ENCODE data around the gene HSPBP1.

DNA sequence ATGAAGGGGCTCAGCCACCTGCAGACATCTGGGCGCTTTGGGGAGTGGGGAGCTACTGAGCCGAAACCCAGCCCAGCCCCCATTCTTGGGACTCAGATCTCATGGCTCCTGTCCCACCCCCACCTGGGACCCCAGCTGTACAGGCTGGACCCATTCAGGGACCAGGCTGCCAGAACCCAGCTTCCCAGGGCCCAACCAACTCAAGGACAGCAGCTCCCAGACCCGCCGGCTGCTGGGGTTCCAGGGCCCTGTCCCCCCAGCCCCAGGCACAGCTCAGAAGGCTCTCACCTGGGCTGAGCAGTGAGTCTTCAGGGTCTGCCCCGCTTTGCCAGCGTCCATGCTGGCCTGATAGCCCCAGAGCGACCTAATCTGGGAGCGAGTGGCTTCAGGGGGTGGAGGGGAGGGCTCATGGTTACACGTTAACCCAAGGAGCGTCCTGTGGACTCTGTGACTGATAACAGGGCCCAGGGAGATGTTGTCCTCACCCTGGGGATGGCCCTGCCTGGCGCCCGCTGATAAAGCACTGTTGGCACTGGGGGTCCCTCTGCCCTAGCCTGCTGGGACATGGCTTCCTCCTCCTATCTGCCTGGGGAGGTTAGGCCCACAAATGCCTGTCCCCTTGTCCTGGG lies 51.4 kb downstream of the HSPBP1 start, which contains the start of gene TMEM86B:
- TF ChIP-seq, protein P1, sequence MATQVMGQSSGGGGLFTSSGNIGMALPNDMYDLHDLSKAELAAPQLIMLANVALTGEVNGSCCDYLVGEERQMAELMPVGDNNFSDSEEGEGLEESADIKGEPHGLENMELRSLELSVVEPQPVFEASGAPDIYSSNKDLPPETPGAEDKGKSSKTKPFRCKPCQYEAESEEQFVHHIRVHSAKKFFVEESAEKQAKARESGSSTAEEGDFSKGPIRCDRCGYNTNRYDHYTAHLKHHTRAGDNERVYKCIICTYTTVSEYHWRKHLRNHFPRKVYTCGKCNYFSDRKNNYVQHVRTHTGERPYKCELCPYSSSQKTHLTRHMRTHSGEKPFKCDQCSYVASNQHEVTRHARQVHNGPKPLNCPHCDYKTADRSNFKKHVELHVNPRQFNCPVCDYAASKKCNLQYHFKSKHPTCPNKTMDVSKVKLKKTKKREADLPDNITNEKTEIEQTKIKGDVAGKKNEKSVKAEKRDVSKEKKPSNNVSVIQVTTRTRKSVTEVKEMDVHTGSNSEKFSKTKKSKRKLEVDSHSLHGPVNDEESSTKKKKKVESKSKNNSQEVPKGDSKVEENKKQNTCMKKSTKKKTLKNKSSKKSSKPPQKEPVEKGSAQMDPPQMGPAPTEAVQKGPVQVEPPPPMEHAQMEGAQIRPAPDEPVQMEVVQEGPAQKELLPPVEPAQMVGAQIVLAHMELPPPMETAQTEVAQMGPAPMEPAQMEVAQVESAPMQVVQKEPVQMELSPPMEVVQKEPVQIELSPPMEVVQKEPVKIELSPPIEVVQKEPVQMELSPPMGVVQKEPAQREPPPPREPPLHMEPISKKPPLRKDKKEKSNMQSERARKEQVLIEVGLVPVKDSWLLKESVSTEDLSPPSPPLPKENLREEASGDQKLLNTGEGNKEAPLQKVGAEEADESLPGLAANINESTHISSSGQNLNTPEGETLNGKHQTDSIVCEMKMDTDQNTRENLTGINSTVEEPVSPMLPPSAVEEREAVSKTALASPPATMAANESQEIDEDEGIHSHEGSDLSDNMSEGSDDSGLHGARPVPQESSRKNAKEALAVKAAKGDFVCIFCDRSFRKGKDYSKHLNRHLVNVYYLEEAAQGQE (IDR thresholded peaks at IDR 0.05; ENCODE audit: insufficient replicate concordance, low read depth): no peak
- TF ChIP-seq, protein P2, sequence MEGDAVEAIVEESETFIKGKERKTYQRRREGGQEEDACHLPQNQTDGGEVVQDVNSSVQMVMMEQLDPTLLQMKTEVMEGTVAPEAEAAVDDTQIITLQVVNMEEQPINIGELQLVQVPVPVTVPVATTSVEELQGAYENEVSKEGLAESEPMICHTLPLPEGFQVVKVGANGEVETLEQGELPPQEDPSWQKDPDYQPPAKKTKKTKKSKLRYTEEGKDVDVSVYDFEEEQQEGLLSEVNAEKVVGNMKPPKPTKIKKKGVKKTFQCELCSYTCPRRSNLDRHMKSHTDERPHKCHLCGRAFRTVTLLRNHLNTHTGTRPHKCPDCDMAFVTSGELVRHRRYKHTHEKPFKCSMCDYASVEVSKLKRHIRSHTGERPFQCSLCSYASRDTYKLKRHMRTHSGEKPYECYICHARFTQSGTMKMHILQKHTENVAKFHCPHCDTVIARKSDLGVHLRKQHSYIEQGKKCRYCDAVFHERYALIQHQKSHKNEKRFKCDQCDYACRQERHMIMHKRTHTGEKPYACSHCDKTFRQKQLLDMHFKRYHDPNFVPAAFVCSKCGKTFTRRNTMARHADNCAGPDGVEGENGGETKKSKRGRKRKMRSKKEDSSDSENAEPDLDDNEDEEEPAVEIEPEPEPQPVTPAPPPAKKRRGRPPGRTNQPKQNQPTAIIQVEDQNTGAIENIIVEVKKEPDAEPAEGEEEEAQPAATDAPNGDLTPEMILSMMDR (IDR thresholded peaks at IDR 0.05; ENCODE audit: insufficient read depth, low read length): no peak
- TF ChIP-seq GABPA (IDR thresholded peaks at IDR 0.05; ENCODE audit: low read depth): no peak

All from HL-60 (cell line).